ENCODE results near the gene LYPD3.

Gene LYPD3

GRCh38 chr19:43425567-43426392 lies 39.6 kb downstream of the LYPD3 start:
- Histone ChIP-seq H3K27ac (no peak overlapping the region), H3K4me3 (no peak overlapping the region)
- no peak for DNase-seq (ENCODE audit: low spot score)
- TF ChIP-seq CTCF (IDR thresholded peaks at IDR 0.05), result no peak

- DNase-seq (ENCODE audit: low spot score), result no peak
- Histone ChIP-seq H3K27ac (no peak overlapping the region), H3K4me3 (no peak overlapping the region)
- TF ChIP-seq CTCF (IDR thresholded peaks at IDR 0.05), result no peak
These were observed 41.6 kb downstream of the LYPD3 start for GRCh38 chr19:43423779-43424178.

GRCh38 chr19:43422689-43423066 lies 42.7 kb downstream of the LYPD3 start:
- TF ChIP-seq CTCF (IDR thresholded peaks at IDR 0.05), result no peak
- H3K4me3 ChIP-seq, result no peak overlapping the region
- DNase-seq (ENCODE audit: low spot score), result no peak
- no peak overlapping the region for H3K27ac ChIP-seq

GRCh38 chr19:43422000-43422688 lies 43.3 kb downstream of the LYPD3 start:
- Histone ChIP-seq H3K4me3 (no peak overlapping the region), H3K27ac (no peak overlapping the region)
- no peak for TF ChIP-seq CTCF (IDR thresholded peaks at IDR 0.05)
- DNase-seq (ENCODE audit: low spot score), result no peak

- no peak for TF ChIP-seq CTCF (IDR thresholded peaks at IDR 0.05)
- no peak overlapping the region for H3K27ac ChIP-seq
- no peak overlapping the region for H3K4me3 ChIP-seq
- no peak for DNase-seq (ENCODE audit: low spot score)
These were observed 44.5 kb downstream of the LYPD3 start for GRCh38 chr19:43420954-43421353.

- TF ChIP-seq CTCF (IDR thresholded peaks at IDR 0.05), result no peak
- no peak overlapping the region for H3K4me3 ChIP-seq
- no peak for DNase-seq (ENCODE audit: low spot score)
- H3K27ac ChIP-seq, result no peak overlapping the region
These were observed 48.3 kb downstream of the LYPD3 start for GRCh38 chr19:43416951-43417623.

Data from coronary artery (tissue), 2 donors.